Activated CD8-positive, alpha-beta memory T cell treated with anti-CD3 and anti-CD28 coated beads for 36 hours (primary cell): Measurements from ENCODE around the gene DPP4. TPM values are rescaled to one million over a fixed set of nuclear protein-coding genes. Genes with fewer than 3 reads are reported as not detected.

Source experiments
- CTCF ChIA-PET: fragments of 350-600 bp; sonication (Branson Sonifier 250); formaldehyde crosslinking; loops from one replicate; lab custom pipeline; 2021; ENCODE audit warnings: antibody characterized with exemption; lab: Charles Lee
- POLR2A ChIA-PET: fragments of 350-600 bp; sonication (Branson Sonifier 250); formaldehyde crosslinking; loops from one replicate; lab custom pipeline; 2021; ENCODE audit warnings: antibody characterized with exemption; lab: Charles Lee
- total RNA-seq, 2 experiments: library from RNA; stranded (reverse); gene quantifications; one replicate each; pipeline ENCODE4 v1.2.3, GENCODE V29; 2021

Gene DPP4
- total RNA-seq, 2 experiments from 2014 or later, result 24.3 to 25.2 TPM

- CTCF ChIA-PET, result interaction anchor here (0.5 kb wide), 1 partner anchor 460 kb away, joined by 3 read pairs; no protein-coding TSS in a partner anchor
- POLR2A ChIA-PET, result no interaction called here
Observed at GRCh38 chr2:162030363-162031190, 43.4 kb downstream of the DPP4 start.

DNA sequence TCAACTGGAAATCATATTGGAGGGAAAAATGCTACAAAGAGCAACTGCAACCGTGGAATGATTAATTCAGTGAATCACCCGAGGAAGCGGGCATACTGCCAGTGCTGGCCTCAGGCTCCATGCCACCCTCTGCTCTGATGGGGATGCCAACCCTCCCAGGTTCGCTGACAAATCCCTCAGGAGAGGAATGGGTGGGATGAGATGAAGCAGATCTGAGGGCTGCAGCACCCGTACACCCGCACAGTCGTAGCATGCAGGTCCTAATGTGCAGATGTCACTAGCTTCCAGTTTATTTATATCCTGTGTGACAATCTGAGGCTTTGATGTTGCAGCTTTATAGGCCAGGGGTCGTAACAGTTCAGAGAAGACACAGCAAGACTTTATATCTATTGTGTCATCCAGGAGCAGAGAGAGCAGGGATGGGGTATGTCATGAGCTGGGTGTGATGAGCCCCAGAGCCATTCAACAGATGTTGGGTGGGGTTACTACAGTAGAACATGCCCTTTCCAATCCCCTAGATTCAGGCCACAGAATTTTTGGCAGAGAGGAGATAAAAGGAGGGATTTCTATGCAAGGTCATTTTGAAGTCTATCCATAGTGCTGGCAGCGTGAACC lies 44.6 kb downstream of the DPP4 start:
- ChIA-PET POLR2A (no interaction called here), CTCF (no interaction called here)

DNA sequence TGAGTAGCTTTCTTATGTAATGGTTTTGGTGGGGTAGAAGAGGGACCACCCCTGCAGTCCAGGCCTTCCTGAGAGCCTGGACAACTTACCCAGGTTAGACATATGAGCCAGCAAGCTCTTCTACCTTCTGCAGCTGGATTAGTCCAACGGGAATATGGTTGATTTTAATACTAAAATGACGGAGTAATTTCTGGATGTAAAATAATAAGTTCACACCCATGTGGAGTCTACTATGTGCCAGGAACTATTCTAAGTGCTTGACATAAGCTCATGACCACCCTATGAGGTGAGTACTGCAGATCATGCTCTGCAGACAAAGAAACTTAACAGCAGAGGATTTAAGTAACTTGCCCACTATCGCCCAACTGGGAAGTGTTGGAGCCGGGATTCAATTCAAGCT lies 45.5 kb downstream of the DPP4 start:
- POLR2A ChIA-PET, result no interaction called here
- CTCF ChIA-PET, result no interaction called here

- CTCF ChIA-PET, result interaction anchor here (0.9 kb wide), 1 partner anchor 11 kb away, joined by 3 read pairs; no protein-coding TSS in a partner anchor
- POLR2A ChIA-PET, result no interaction called here
Observed at GRCh38 chr2:162025121-162025911, 48.7 kb downstream of the DPP4 start.

DNA sequence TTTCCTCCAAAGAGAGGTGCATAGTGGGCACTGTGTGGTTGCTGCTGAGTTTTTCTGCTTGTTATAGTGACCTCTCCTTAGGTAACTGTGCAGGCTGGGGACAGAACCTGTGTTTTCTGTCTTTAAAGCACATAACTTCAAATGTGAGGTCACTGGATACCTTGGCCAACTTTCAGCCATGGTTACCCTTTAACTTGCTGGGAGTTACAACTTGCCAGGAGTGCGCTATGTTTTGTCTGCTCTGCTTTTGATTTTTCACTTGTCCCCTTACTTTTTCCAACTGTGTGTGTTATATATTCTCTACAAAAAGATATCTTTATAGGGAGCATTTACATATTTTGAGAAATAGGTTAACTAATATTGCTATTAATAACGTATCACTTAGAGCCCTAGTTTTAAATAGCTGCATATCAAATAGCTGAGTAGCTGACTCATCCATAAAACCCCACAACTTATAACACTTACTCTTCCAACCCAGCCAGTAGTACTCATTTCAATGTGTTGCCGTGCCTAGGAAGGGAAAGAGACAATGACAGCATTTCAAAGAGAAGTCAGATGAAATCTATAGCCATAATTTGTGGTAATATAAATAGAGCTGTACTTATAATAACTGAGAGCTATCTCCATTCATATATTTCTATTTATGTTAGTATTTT lies 51.6 kb downstream of the DPP4 start:
- POLR2A ChIA-PET, result no interaction called here

DNA sequence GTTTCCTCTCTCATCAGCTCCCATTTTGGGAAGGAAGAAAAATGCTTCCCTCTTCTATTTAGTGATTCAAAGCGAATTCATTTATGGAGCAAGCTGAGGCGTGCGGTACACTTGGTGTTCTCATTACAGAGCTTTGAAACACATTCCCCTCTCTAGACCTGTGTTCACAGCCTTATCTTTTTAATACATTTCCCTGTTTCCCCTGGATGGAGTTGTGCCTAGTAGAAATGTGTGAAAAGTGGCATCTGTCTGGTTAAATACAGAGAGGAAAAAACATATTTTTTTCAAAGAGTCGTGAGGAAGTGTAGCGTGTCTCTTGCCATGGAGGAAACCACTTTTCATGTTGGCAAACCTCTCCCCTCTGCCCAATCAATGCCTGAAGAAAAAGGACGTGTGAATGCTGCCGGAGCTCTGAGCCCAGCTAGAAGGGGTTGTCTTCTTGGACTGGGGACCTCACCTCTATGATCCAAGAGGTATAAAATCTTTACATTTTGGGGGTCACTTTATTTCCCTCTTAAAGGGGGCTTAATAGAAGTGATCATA lies 52.4 kb downstream of the DPP4 start:
- CTCF ChIA-PET, result no interaction called here
- POLR2A ChIA-PET, result no interaction called here

More for the DNA sequence above, 51.6 kb downstream of the DPP4 start:
- CTCF ChIA-PET, result interaction anchor here (1.6 kb wide), 1 partner anchor 19 kb away, joined by 5 read pairs; no protein-coding TSS in a partner anchor

DNA sequence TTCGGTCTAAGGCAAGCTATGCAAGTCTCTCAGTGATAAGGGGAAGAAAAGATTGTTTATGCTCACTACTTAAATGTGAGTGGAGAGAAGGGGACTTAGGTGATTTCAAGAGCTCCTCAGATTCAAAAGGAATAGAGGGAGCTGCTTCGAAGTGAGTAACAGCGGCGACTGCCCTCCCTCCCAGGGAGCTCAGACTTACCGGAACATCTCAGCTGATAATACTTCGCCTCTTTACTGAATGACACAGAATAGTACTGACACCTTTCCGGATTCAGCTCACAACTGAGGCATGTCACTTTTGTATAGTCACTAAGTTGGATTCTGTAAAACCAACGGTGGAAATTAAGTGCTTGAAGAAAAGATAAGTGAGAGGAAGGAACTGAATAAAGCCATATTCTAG lies 55.5 kb downstream of the DPP4 start:
- POLR2A ChIA-PET, result no interaction called here
- CTCF ChIA-PET, result no interaction called here

GRCh38 chr2:162017233-162017632 lies 56.8 kb downstream of the DPP4 start:
- POLR2A ChIA-PET, result no interaction called here
- CTCF ChIA-PET, result no interaction called here

DNA sequence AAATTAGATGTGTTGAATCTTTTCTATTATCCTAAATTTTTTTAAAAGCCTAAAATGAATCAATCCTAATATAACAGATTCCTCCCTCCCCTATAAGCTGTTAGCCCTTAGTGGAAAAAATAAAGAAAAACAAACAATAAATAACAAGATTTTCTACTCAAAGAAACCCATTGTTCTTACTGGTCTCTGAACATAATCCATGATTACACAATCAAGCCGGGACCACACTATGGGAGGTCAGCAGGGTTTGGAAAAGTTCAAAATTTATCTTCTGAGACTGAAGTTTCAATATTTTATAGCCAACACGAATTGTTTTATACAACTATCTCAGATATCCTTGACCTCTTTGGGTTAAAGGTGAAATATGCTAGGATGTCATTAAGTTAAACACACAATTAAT lies 57.9 kb downstream of the DPP4 start:
- CTCF ChIA-PET, result no interaction called here
- POLR2A ChIA-PET, result interaction anchor here (0.6 kb wide), 1 partner anchor 26 kb away, joined by 3 read pairs; no protein-coding TSS in a partner anchor

DNA sequence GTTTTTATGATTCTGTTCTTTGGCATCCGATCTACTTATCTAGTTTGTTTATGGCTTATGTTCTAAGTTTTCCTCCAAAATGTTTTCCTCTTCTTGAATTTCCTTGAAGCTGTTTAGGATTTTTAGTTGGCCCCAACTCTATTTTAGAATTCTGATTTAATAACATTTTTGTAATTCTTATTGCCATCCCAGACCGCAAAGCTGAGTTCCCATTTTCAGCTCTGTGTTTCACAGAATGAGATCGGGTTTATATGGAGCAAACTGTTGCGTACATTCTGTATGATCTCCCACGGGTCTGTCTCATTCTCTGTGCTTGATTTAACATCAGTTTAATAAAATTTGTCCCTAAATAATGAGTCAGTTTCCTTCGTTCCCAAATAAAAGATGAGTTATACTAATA lies 59.3 kb downstream of the DPP4 start:
- ChIA-PET POLR2A (no interaction called here), CTCF (interaction anchor here (1.0 kb wide), 1 partner anchor 45 kb away, joined by 3 read pairs; no protein-coding TSS in a partner anchor)

DNA sequence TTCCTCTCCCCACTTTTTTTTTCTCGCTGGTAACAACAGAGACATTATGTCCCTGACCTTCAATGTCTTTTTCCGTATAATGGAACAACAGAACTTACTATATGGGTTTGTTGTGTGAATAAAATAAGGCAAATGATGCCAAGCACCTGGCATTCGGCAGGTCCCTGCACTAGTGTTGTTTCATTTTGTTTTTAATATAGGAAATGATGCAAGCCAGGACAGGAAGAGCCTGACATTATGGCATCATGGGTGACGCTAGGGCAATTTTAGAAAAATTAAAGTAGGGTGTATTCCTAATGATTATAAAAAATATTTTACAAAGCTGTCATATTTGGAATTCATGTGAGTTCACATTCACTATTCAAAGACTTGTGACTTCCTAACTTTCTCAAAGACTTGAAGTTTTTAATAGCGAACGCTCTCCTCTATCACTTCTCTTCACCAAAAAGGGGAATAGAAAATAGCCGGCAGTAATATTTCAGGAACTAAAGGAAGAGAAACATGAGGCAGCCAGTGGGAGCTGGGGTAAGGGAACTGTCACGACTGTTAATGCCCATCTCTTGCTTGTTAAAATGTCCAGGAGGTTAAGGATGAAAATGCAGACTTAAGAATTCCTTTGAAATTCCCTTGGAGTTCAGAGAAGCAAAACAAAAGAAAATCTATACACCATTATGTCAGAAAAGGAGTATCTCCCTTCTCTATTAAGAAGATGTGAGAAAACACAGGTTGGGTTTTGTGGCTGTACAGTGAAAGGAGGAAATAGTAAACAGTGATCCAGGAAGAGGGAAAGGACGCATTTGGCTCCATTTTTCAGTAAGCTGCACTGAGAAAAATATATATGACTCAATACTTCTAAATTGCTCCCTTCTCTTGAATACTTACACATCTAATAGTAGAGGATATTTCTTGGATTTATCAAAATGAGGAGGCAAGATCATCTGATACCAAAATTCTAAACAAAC lies 60.2 kb downstream of the DPP4 start:
- ChIA-PET CTCF (interaction anchor here (1.0 kb wide), 1 partner anchor 46 kb away, joined by 3 read pairs; no protein-coding TSS in a partner anchor), POLR2A (interaction anchor here (1.1 kb wide), 1 partner anchor 60 kb away, joined by 3 read pairs; no protein-coding TSS in a partner anchor)

DNA sequence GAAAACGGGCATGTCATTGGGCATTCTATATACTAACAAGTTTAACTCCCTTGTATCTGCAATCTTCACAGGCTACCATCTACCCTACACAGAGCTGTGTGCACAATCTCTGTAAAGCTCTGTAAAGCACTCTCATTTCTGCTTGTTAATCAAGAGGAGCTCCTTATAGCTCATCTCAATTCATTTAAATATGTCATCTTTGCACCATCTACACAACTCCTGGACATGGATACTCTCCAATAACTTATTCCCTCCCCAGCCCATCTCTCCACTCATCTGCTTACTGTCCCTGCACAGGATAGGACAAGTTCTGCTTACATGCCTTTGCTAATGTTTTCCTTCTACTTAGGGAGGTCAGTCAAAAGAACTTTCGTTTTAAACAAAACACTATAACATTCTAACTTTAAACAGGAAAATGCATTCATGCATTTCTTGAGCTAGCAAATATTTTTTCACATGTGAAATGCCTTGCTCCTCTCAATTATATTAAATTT lies 61.4 kb downstream of the DPP4 start:
- CTCF ChIA-PET, result interaction anchor here (1.2 kb wide), 1 partner anchor 47 kb away, joined by 5 read pairs; no protein-coding TSS in a partner anchor
- POLR2A ChIA-PET, result interaction anchor here (0.6 to 1.1 kb wide), 3 partner anchors 13 to 61 kb away, joined by 3 read pairs; no protein-coding TSS in a partner anchor

DNA sequence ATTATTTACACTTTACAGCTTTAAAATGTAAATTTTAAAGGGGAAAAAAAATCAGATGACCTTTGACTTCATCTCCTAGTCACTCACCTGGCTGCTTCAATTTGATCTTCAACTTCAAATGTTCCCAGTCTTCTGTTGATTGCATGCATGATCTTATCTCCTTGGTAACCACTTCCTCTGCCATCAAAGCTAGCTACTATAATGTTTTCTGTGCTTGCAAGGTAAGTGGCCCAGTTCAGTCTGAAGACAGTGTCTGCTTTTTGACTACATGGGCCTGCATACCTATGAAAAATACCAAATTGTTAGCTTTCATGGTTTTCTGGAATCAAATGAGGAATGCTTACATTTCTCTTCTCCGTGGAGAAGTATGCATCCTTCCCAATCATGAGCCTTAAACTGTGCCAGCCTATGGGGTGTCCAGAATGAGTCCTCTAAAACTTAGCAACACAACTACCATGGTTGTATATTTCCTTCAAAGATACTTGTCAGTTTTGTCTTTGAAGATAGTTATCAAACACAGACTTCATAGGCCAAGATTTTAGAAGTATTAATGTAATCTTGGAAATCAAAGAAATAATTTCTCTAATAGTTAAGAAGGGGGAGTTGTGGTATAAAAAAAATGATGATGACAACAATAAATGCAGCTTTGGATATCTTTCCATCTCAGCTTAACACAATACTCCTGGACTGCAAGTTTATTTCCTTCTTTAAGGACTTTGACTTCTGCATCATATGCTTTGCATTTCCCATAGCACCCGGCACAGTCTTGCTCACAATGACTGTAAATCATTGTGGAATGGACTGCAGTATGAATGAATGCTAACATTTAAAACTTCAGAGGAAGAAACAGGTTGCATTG lies 62.1 kb downstream of the DPP4 start:
- POLR2A ChIA-PET, result interaction anchor here (0.6 to 1.1 kb wide), 3 partner anchors 12 to 61 kb away, joined by 3 read pairs; no protein-coding TSS in a partner anchor
- CTCF ChIA-PET, result interaction anchor here (1.2 kb wide), 1 partner anchor 47 kb away, joined by 5 read pairs; no protein-coding TSS in a partner anchor

- POLR2A ChIA-PET, result no interaction called here
- CTCF ChIA-PET, result no interaction called here
Observed at GRCh38 chr2:162009543-162009942, 64.5 kb downstream of the DPP4 start.

DNA sequence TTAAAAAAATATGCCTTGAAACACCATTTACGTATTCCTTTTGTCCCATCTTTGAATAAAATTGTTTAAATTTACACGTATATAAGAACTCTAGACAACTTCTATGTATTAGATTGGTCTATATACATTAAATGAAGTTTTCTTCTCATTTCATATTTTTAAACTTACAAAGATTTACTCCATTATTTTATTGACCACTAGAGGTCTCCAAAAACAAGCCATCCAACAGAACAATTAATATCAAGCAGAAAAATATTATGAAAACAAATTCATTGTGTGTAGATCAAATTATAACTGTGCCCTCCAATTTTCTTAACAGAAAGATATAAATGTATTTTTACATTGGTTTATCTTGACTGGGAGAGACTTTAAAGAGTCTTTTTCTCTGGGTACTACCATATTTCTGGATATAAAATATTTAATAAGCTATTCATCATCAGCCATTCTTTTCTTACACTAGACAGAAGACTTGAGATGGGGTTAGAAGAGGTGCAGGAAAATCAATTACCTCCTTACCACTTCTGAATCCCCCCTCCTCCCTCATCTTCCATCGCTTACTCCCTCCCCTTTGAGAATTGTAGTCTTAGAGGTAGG lies 66.5 kb downstream of the DPP4 start:
- CTCF ChIA-PET, result interaction anchor here (1.1 kb wide), 1 partner anchor 66 kb away, joined by 3 read pairs; the partner anchor contains the start of gene DPP4
- POLR2A ChIA-PET, result no interaction called here

- ChIA-PET CTCF (no interaction called here), POLR2A (no interaction called here)
Observed at GRCh38 chr2:162006337-162006736, 67.7 kb downstream of the DPP4 start.
